RWPE1 (cell line): ENCODE measurements around the gene MYH7B.

Experiments used
- CTCF ChIA-PET: fragments of 350-600 bp; sonication (Branson Sonifier 250); formaldehyde crosslinking; extraction: SDS; loops from one replicate; lab custom pipeline; 2021; lab: Yijun Ruan, JAX
- POLR2A ChIA-PET: fragments of 400-600 bp; formaldehyde crosslinking; extraction: SDS; loops from one replicate; lab custom pipeline; 2020; ENCODE audit warnings: antibody characterized with exemption; ENCODE audit not compliant: low non-redundant PET; lab: Yijun Ruan, JAX
- DNase-seq: peaks from one replicate; pipeline ENCODE4 v3.0.0; 2012; ENCODE audit warnings: low spot score
- H3K27ac ChIP-seq: fragments of 450-650 bp; 2 replicates; pipeline ENCODE4 v1.5.1; 2017
- CTCF ChIP-seq: fragments of 450-650 bp; conservative IDR thresholded peaks from 2 replicates; pipeline ENCODE4 v1.5.1; 2017; ENCODE audit warnings: low read depth, mild to moderate bottlenecking

The MYH7B gene

GRCh38 chr20:34920055-34920454 is 35.6 kb upstream of the MYH7B start:
- POLR2A ChIA-PET: interaction anchor here (0.6 kb wide), 1 partner anchor 179 kb away, joined by 4 read pairs; no protein-coding TSS in a partner anchor
- CTCF ChIA-PET: no interaction called here

DNA sequence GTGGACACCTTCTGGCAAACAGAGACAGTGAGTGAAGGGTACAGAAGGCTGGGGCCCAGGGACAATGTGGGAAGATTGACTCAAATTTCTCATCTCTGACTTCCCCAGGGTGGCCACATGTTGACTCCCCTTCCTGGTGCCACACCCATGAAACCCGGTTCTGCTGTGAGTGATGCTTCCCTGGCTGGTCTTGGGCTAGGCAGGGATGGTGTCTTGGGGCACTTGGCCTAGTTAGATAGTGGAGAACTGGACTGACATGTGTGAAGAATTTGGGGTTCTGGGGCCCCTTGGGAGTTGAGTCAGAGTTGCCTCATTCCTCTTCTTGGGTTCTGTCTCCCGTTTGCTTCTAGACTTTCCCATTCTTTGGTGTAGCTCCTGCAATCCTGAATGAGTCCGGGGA is 34.2 kb upstream of the MYH7B start:
- no peak for DNase-seq
- no peak for TF ChIP-seq CTCF
- ChIA-PET POLR2A (no interaction called here), CTCF (interaction anchor here (0.6 kb wide), 2 partner anchors 42 to 153 kb away, joined by 3 read pairs; no protein-coding TSS in a partner anchor)
- H3K27ac ChIP-seq: peak overlapping the region; percentile 55

More at GRCh38 chr20:34920055-34920454, 35.6 kb upstream of the MYH7B start:
- DNase-seq: no peak
- no peak for TF ChIP-seq CTCF
- no peak overlapping the region for H3K27ac ChIP-seq

GRCh38 chr20:34922654-34923381 is 32.9 kb upstream of the MYH7B start:
- peak; percentile 99 for DNase-seq
- CTCF ChIA-PET: interaction anchor here (0.6 to 0.7 kb wide), 2 partner anchors 30 to 407 kb away, joined by 3 read pairs; no protein-coding TSS in a partner anchor
- no peak for TF ChIP-seq CTCF
- POLR2A ChIA-PET: no interaction called here
- peak overlapping the region; percentile 75 for H3K27ac ChIP-seq

GRCh38 chr20:34923414-34923813 is 32.3 kb upstream of the MYH7B start:
- DNase-seq: no peak
- TF ChIP-seq CTCF: no peak
- H3K27ac ChIP-seq: peak overlapping the region; percentile 48; the same call in 1 of the 2 replicates
- ChIA-PET POLR2A (no interaction called here), CTCF (interaction anchor here (0.6 kb wide), 1 partner anchor 505 kb away, joined by 3 read pairs; no protein-coding TSS in a partner anchor)

DNA sequence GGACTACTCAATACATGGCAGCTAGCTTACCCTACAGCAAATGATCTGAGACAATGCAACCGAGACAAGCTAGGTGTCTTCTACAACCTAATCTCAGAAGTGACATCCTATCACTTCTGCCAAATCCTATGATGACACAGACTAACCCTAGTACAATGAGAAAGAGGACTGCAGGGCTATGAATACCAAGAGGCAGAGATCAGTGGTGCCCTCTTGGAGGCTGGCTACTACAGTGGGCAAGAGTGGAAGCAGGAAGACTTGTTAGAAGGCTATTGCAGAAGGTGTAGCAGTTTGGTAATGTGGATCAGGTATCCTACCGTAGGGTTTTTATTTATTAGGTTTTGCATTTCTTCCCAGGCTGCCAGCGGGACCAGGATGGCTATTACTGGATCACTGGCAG is 30.3 kb upstream of the MYH7B start:
- peak overlapping the region; percentile 29; the same call in 1 of the 2 replicates for H3K27ac ChIP-seq
- no peak for TF ChIP-seq CTCF
- POLR2A ChIA-PET: no interaction called here
- CTCF ChIA-PET: interaction anchor here (0.6 to 0.7 kb wide), 2 partner anchors 63 to 830 kb away, joined by 3 to 5 read pairs; no protein-coding TSS in a partner anchor
- no peak for DNase-seq

DNA sequence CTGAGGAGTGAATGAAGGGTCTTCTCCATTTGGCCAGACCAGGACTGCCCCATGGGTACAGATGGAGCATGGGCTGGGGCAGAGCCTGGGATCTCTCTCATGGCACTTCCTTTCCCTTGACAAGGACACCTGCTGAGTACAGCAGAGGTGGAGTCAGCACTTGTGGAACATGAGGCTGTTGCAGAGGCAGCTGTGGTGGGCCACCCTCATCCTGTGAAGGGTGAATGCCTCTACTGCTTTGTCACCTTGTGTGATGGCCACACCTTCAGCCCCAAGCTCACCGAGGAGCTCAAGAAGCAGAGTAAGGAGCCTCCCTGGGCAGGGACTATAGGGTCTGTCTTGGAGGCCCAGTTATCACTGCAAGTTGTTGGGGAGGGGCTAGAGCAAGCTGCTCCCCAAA is 29.7 kb upstream of the MYH7B start:
- POLR2A ChIA-PET: no interaction called here
- CTCF ChIA-PET: no interaction called here
- H3K27ac ChIP-seq: peak overlapping the region; percentile 29
- no peak for TF ChIP-seq CTCF
- DNase-seq: no peak
